Activated CD4-positive, alpha-beta T cell treated with anti-CD3 and anti-CD28 coated beads for 24 hours (primary cell): ENCODE measurements around the gene SPANXN2.
"Not testable (repeated sequence)": the region's sequence is repeated elsewhere in the genome, so short reads cannot be mapped to it uniquely, and the experiment has no call there.

Experiments used
- DNase-seq, 2 donors: peaks; one replicate each; pipeline ENCODE4 v3.0.0-alpha.2; 2020; ENCODE audit warnings: low read depth in 2 of 2

Gene SPANXN2, protein sequence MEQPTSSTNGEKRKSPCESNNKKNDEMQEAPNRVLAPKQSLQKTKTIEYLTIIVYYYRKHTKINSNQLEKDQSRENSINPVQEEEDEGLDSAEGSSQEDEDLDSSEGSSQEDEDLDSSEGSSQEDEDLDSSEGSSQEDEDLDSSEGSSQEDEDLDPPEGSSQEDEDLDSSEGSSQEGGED

DNA sequence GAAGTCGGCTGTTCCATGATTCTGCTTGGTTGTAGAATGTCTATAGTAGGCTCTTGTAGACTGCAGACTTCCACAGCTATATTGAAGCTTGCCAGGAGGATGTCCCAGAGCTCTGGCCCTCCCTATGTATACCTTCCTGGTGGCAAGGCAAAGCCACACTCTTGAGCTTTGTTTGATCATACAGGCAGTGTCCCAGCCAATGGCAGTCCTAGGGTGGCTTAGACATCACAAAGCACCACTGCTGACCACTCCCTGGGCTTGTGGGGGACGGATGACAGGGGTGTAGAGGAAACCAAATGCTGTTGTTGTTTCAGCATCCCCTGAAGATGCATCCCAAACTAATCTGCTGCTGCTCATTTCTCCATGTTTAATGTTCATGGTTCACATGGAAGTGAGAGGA, at the start of gene SPANXN2:
Gene SPANXN2 (minus strand): TSS at position 101 of the 400 bp plus-strand sequence. CDS start 84 bp downstream, at position 17.
- DNase-seq, result not testable (repeated sequence)

DNA sequence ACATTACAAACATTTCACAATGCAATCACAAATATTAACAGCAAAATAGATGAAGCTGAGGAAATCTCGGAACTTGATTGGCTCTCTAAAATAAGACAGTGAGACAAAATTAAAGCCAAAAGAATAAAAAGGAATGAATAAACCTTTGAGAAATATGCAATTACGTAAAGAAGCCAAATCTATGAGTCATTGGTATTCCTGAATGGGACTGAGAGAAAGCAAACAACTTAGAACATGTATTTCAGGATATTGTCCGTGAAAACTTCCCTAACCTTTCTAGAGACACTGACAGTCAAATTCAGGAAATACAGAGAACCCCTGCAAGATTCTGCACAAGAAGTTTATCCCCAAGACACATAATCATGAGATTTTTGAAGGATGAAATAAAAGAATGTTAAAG, 48.4 kb upstream of the SPANXN2 start:
- DNase-seq, result no peak

DNA sequence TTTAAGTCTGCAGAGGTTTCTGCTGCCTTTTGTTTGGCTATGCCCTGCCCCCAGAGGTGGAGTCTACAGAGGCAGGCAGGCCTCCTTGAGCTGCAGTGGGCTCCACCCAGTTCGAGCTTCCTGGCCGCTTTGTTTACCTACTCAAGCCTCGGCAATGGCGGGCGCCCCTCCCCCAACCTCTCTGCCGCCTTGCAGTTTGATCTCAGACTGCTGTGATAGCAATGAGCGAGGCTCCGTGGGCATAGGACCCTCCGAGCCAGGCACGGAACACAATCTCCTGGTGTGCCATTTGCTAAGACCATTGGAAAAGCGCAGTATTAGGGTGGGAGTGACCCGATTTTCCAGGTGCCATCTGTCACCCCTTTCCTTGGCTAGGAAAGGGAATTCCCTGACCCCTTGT, 47.2 kb upstream of the SPANXN2 start:
- not testable (repeated sequence) for DNase-seq

DNA sequence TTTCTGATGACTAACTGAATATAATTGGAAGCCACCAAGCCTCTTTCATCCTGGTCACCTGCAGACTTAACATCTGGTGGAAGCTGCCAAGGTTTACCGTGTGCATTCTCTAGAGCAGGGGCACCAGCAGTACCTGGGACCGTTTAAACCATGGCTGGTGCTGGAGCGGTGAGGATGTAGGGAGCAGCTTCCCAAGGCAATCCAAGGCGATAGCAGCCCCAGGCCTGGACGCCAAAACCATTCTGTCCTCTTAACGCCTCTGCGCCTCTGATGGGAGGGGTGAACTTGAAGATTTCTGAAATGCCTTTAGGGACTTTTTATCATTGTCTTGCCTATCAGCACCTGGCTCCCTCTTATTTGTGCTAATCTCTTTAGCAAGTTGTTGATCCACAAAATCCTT, 37.3 kb upstream of the SPANXN2 start:
- DNase-seq, result no peak

DNA sequence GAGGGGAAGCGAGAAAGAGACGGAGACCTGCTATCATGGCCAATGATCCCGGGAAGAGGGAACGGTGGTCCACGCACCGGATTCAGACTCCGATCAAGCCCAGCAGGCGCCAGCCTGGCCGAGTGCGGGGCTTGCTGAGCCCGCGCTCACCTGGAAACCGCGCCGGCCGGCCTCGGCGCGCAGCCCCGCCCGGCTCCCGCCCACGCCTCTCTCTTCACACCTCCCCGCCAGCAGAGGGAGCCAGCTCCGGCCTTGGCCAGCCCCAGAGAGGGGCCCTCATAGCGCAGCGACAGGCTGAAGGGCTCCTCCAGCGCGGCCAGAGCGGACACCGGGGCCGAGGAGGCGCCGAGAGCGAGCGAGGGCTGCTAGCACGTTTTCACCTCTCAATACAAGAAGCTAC, 36.8 kb upstream of the SPANXN2 start:
- DNase-seq, result no peak

DNA sequence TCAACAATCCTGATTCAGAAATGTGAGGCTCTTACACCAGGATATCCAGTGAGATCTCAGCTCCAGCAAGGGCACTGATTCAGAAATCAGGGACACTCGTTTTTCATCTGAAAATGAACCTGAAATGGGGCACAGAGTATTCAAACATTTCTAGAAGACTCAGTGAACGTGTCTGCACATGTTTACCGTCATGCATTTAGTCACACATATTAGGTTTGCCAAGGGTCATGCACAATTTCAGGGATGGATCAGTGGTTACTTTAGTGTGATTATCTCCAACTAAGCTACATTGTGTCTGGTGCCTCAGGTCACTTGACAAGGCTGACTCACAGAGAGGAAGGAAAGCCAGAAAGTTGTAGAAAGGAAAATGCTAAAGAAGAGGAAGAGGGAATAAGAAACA, 33.6 kb upstream of the SPANXN2 start:
- DNase-seq, result no peak

DNA sequence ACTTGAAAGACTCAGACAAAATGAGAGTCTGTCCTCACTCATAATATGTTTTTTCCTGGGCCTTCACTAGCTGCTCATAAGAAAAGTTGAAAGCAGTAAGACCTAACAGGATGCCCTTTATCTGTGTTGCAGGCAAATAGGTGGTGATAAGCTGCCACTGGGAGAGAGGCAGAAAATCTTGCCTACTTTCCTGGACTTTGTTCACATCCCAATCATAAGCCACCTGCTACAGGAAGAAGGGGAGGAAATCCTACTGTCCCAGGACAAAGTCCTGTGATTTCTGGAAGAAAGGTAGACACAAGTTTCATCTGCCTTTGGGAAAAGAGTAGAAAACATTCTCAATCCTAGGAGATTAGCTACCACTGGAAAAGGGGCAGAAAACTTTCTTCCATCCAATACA, 13.3 kb upstream of the SPANXN2 start:
- no peak for DNase-seq

DNA sequence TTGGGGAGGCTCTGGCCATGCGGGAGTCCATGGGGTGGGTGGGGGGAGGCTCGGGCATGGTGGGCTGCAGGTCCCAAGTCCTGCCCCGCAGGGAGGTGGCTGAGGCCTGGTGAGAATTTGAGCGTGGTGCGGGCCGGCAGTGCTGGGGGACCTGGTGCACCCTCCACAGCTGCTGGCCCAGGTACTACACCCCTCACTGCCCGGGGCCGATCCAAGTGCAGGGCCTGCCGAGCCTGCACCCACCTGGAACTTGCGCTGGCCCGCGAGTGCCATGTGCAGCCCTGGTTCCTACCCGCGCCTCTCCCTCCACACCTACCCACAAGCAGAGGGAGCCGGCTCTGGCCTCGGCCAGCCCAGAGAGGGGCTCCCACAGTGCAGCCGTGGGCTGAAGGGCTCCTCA, 5.7 kb upstream of the SPANXN2 start:
- no peak for DNase-seq

DNA sequence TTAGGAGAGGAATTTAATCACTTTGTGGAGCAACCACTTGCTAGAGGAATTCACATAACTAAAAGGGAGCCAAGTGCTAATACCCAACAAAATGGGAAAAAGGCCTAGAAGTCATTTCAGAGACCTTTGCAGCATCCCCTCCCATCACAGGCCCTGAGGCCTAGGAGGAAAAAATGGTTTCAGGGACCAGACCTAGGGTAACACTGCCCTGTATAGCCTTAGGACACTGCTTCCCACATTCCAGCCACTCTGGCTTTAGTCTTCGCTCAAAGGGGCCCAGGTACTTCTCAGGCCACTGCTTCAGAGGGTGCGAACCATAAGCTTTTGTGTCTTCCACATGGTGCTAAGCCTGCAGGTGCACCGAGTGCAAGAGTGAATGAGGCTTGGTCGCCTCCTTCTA, 19.1 kb downstream of the SPANXN2 start:
- no peak for DNase-seq

DNA sequence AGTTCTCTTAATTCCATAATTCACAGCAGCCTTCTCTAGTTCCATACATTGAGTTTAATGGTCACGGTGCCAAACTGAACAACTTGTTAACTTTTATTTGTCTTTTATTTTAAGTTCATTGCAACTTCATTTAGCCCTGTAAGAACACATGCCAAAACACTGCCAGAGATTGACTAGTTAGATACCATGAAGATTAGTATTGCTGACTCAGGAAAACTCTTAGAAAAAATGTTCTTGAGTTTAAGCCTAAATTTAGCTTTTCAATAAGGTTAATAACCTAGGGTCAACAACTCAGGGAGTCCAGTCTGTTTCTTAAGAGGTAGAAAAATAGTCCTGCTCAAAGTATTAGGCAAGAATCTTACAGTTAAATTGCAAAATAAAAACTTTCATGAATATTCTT, 25.7 kb downstream of the SPANXN2 start:
- DNase-seq, result no peak

DNA sequence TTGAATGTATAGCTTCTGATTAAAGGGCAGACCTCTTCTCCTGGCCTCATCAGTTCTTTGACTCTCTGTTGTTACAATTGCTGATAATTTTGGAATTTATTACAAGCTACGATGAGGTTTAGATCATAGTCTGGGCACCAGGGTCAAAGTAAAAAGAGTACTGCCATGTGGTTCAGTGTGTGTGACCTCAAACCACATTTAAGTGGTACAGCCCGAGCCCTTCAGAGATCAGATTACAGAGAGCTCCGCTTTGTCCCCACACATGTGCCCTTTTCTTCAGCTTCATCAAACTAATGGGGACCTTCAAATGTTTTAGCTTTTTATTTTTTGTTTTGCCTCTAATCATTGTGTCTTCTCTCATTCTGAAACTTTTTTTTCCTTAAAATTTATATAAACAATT, 37.1 kb downstream of the SPANXN2 start:
- no peak for DNase-seq

DNA sequence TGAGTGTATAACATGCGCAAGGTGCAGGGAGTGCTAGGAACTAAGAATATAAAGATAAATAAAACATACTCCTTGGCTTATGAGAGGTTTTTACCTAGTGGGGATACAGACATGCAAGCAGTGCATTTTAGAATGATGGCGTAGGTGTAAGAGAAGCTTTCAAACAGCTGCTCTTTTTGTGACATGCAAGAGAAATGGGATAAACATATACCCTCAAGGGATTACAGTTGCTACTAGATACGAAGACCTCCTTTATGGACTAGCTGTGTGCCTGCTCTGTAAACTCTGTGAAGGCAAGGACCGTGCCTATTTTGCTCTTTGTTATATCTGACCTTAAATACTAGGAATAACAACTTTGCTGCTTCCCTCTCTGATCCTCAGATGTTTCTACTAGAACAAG, 45.6 kb downstream of the SPANXN2 start:
- no peak for DNase-seq

DNA sequence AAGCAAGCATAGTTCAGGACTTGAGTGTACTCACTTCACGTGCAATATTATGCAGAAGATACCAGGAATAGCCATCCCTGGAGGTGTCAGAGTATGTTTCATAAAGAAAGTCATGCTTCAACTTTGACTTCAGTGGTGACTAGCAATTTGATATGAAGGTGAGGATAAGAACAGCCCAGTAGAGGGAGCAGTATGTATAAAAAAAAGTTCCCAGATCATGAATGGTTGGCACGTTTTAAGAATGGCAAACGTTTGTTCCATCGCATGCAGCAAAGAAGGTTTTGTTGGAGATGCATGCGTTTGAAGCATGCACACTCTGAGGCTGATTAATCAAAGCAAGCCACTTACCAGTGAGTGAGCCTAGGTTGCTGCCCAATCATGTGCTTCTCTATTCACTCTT, 51.2 kb downstream of the SPANXN2 start:
- DNase-seq, result no peak

DNA sequence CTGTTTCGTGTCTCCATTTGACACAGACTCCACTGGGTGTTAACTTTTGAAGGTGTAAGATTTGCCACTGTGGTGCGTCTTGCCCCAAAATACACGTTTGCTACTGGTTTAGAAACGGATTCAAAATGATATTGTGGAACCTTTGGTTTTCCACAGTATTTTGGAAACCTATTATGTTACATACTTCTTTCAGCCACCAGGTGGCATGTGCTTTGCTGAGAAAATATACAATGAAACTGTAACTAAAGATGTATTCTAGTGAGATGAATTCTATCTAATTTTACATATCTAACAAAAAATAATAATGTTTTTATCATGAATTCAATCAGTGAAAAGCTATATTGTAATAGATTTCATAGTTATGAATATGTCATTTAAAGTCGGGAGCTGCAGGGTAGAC, 56.2 kb downstream of the SPANXN2 start:
- DNase-seq, result no peak

DNA sequence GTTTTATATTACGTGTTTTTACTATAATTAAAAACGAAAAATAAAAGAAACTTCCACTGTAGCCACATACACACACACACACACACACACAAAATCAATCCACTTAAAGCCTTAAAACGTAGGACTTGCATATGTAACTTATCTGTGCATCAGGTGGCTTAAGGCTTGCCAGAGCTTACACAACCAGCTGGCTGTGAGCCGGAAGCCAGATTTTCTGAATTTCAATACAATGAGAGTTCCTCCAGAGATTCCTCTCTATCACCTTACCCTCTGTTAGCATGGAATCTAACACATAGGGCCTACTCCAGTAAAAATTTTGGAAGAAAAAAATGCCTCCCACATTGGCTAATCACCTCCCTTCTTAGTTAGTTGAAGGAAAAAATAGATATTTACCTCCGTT, 56.8 kb downstream of the SPANXN2 start:
- DNase-seq, result no peak
